HepG2 (cell line): ENCODE measurements around the gene ANKUB1. TPM values are rescaled to one million over a fixed set of nuclear protein-coding genes. Genes with fewer than 3 reads are reported as not detected.

Experiments
- CENPT ChIP-seq: sonication (generic); formaldehyde crosslinking; IDR thresholded peaks from 2 replicates; pipeline ENCODE4 v1.8.0; 2022; ENCODE audit warnings: low read depth, mild to moderate bottlenecking, moderate library complexity, missing genetic modification reagents
- GATA4 ChIP-seq: sonication (generic); IDR thresholded peaks from 2 replicates; pipeline ENCODE4 v1.6.1; 2016; ENCODE audit warnings: antibody characterized with exemption, low read depth, borderline replicate concordance
- HES4 ChIP-seq: sonication (generic); formaldehyde crosslinking; IDR thresholded peaks from 2 replicates; pipeline ENCODE4 v1.9.0; 2021; ENCODE audit warnings: mild to moderate bottlenecking, missing genetic modification reagents, borderline replicate concordance
- HNF4G ChIP-seq, 2 experiments: sonication (generic) in 1 of 2; formaldehyde crosslinking in 1 of 2; IDR thresholded peaks; 2 replicates each; pipeline versions ENCODE4 v1.4.0 to v1.6.1; 2011 to 2020; ENCODE audit warnings: borderline replicate concordance in 2 of 2, low read depth in 2 of 2, mild to moderate bottlenecking in 2 of 2, low read length in 1 of 2, missing genetic modification reagents in 1 of 2, moderate library complexity in 1 of 2
- JDP2 ChIP-seq: sonication (generic); formaldehyde crosslinking; IDR thresholded peaks from 2 replicates; pipeline ENCODE4 v1.8.1; 2022; ENCODE audit warnings: missing genetic modification reagents, borderline replicate concordance
- MATR3 ChIP-seq: sonication (generic); formaldehyde crosslinking; IDR thresholded peaks from 2 replicates; pipeline ENCODE4 v1.4.0; 2020; ENCODE audit warnings: missing genetic modification reagents
- TCF12 ChIP-seq, 2 experiments: fragments of 450-650 bp in 1 of 2; sonication (generic) in 1 of 2; formaldehyde crosslinking in 1 of 2; IDR thresholded peaks; 2 replicates each; pipeline versions ENCODE4 v1.6.1 to v1.8.0; 2017 to 2022; ENCODE audit warnings: antibody characterized with exemption in 1 of 2, mild to moderate bottlenecking in 1 of 2, missing genetic modification reagents in 1 of 2, moderate library complexity in 1 of 2
- ZNF142 ChIP-seq: sonication (generic); formaldehyde crosslinking; IDR thresholded peaks from 2 replicates; pipeline ENCODE4 v1.4.0; 2020; ENCODE audit warnings: missing genetic modification reagents
- ZNF280B ChIP-seq: sonication (generic); formaldehyde crosslinking; IDR thresholded peaks from 2 replicates; pipeline ENCODE4 v1.5.0; 2020; ENCODE audit warnings: missing genetic modification reagents, mild to moderate bottlenecking, borderline replicate concordance
- ZNF431 ChIP-seq: sonication (generic); formaldehyde crosslinking; IDR thresholded peaks from 2 replicates; pipeline ENCODE4 v1.9.0; 2022; ENCODE audit warnings: missing genetic modification reagents, low read depth, mild to moderate bottlenecking, borderline replicate concordance
- ZNF615 ChIP-seq: sonication (generic); formaldehyde crosslinking; IDR thresholded peaks from 2 replicates; pipeline ENCODE4 v1.5.0; 2020; ENCODE audit warnings: mild to moderate bottlenecking, missing genetic modification reagents, borderline replicate concordance
- ZNF746 ChIP-seq: sonication (generic); formaldehyde crosslinking; IDR thresholded peaks from 2 replicates; pipeline ENCODE4 v1.8.0; 2022; ENCODE audit warnings: mild to moderate bottlenecking, missing genetic modification reagents
- ZNF891 ChIP-seq: sonication (generic); formaldehyde crosslinking; IDR thresholded peaks from 2 replicates; pipeline ENCODE4 v1.5.0; 2020; ENCODE audit warnings: mild to moderate bottlenecking, missing genetic modification reagents
- ZSCAN9 ChIP-seq: IDR thresholded peaks from 2 replicates; pipeline ENCODE4 v1.6.1; 2016; ENCODE audit warnings: borderline replicate concordance
- polyA plus RNA-seq, 8 experiments: library from polyadenylated mRNA; depleted of rRNA in 3 of 8; stranded (reverse) in 7 of 8; unstranded in 1 of 8; fragments of >200 nt; fragmentation: Illumina TruSeq in 4 of 8; extraction: Trizol in 4 of 8; gene quantifications; 2 replicates each; pipeline versions ENCODE4 v1.2.1 to v1.2.3, GENCODE V29; 2011 to 2016; ENCODE audit warnings: low read depth in 4 of 8, missing spikeins in 1 of 8, mixed read lengths in 1 of 8; ENCODE audit not compliant: insufficient read depth in 1 of 8
- total RNA-seq, 5 experiments: library from RNA; depleted of rRNA; stranded (reverse); fragments of >200 nt; fragmentation: Illumina TruSeq; extraction: Trizol; gene quantifications; 2 replicates each; pipeline ENCODE4 v1.2.3, GENCODE V29; 2016; ENCODE audit warnings: low read depth in 1 of 5
- TF ChIP-seq, protein P1 (sequence below): sonication (generic); formaldehyde crosslinking; IDR thresholded peaks from 2 replicates; pipeline ENCODE4 v1.4.0; 2020; ENCODE audit warnings: missing genetic modification reagents, borderline replicate concordance
- TF ChIP-seq, protein P2 (sequence below): sonication (generic); formaldehyde crosslinking; IDR thresholded peaks from 2 replicates; pipeline ENCODE4 v1.4.0; 2020; ENCODE audit warnings: missing genetic modification reagents

ANKUB1 gene
- total and polyA plus RNA-seq, 2 of the 13 experiments (the other 11 are each of a cell fraction or from before 2014, with no cell fraction given) = not detected

DNA sequence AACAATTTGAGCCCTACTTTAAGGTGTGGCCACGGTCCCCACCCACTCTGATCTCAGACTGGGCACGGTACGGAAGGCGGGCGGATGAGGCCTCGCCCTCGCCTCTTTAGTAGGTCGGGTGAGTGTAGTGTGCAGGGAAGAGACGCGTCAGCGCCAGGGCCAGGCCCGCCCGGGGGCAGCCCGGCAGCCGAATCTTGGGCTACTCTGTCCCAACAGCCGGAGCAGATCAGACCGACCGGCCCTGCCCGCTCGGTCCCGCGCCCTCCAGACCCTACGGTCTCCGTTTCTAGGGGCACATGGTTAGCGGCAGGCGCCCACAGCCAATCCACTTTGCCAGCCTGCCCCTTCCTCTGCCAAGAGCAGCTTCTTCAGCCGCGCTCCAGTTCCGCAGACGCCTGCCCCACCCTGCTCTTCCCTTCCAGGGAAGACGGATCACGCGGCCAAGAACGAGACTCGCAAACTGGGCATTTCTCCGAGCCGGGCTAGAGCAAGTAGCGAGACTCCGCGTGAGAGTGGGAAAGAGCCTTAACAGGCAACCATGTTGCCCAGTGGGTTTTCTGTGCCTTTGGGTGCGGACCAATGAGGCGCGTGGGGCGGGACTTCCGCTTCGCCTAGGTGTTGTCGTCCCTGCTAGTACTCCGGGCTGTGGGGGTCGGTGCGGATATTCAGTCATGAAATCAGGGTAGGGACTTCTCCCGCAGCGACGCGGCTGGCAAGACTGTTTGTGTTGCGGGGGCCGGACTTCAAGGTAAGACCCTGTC lies 20.4 kb upstream of the ANKUB1 start, which contains the start of gene RNF13 (continued):
- TF ChIP-seq, protein P1, sequence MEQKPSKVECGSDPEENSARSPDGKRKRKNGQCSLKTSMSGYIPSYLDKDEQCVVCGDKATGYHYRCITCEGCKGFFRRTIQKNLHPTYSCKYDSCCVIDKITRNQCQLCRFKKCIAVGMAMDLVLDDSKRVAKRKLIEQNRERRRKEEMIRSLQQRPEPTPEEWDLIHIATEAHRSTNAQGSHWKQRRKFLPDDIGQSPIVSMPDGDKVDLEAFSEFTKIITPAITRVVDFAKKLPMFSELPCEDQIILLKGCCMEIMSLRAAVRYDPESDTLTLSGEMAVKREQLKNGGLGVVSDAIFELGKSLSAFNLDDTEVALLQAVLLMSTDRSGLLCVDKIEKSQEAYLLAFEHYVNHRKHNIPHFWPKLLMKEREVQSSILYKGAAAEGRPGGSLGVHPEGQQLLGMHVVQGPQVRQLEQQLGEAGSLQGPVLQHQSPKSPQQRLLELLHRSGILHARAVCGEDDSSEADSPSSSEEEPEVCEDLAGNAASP (CRISPR knock-in tag) = no peak
- peak; percentile 50; the same call in 1 of the 2 replicates for TF ChIP-seq GATA4
- TF ChIP-seq ZNF431 (CRISPR knock-in tag) = 0 out of 2 replicates have a peak, but pooled peaks have one; percentile 59
- TF ChIP-seq ZNF891 (CRISPR knock-in tag) = peak; percentile 72; the same call in 1 of the 2 replicates
- TF ChIP-seq, protein P2, sequence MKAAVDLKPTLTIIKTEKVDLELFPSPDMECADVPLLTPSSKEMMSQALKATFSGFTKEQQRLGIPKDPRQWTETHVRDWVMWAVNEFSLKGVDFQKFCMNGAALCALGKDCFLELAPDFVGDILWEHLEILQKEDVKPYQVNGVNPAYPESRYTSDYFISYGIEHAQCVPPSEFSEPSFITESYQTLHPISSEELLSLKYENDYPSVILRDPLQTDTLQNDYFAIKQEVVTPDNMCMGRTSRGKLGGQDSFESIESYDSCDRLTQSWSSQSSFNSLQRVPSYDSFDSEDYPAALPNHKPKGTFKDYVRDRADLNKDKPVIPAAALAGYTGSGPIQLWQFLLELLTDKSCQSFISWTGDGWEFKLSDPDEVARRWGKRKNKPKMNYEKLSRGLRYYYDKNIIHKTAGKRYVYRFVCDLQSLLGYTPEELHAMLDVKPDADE = 0 out of 2 replicates have a peak, but pooled peaks have one; percentile 55
- TF ChIP-seq CENPT (CRISPR knock-in tag) = no peak
- TF ChIP-seq JDP2 (CRISPR knock-in tag) = no peak
- TF ChIP-seq TCF12 (IDR thresholded peaks at IDR 0.05) = no peak
- TF ChIP-seq TCF12 (CRISPR knock-in tag; IDR thresholded peaks at IDR 0.05) = 0 out of 2 replicates have a peak, but pooled peaks have one; percentile 67
- 0 out of 2 replicates have a peak, but pooled peaks have one; percentile 87 for TF ChIP-seq HES4 (CRISPR knock-in tag)
- TF ChIP-seq ZNF280B (CRISPR knock-in tag) = peak; percentile 59
- peak; percentile 21; the same call in 1 of the 2 replicates for TF ChIP-seq ZSCAN9 (CRISPR knock-in tag)
- no peak for TF ChIP-seq ZNF615 (CRISPR knock-in tag)
- TF ChIP-seq HNF4G (IDR thresholded peaks at IDR 0.05; ENCODE audit: borderline replicate concordance, low read depth, low read length) = no peak
- peak; percentile 24 for TF ChIP-seq HNF4G (CRISPR knock-in tag; IDR thresholded peaks at IDR 0.05; ENCODE audit: borderline replicate concordance, low read depth)
- 0 out of 2 replicates have a peak, but pooled peaks have one; percentile 46 for TF ChIP-seq ZNF746 (CRISPR knock-in tag)
- no peak for TF ChIP-seq MATR3 (CRISPR knock-in tag)
- TF ChIP-seq ZNF142 (CRISPR knock-in tag) = no peak; the same call in 1 of the 2 replicates
